OCI-LY7 (cell line): ENCODE results near the gene AGT. TPM values are rescaled to one million over a fixed set of nuclear protein-coding genes. Genes with fewer than 3 reads are reported as not detected.

Experiments used
- BruUV-seq: library from RNA; stranded (reverse); fragments of 400-500 nt; replicated peaks from 2 replicates; lab custom pipeline; 2021; lab: Mats Ljungman, UMichigan
- CTCF ChIA-PET: fragments of 300-600 bp; sonication (Branson Sonifier 250); formaldehyde crosslinking; loops from one replicate; lab custom pipeline; 2022; ENCODE audit warnings: antibody characterized with exemption; ENCODE audit not compliant: unreplicated experiment; lab: Charles Lee
- POLR2A ChIA-PET: fragments of 300-600 bp; sonication (Branson Sonifier 250); formaldehyde crosslinking; loops from one replicate; lab custom pipeline; 2022; ENCODE audit warnings: antibody characterized with exemption; lab: Charles Lee
- DNase-seq: peaks from one replicate; pipeline ENCODE4 v3.0.0-alpha.2; 2015; ENCODE audit warnings: low spot score
- H2AFZ ChIP-seq: fragments of 200-600 bp; sonication (generic), shearing (Covaris generic); 2 replicates; pipeline ENCODE4 v1.6.1; 2014; ENCODE audit warnings: mild to moderate bottlenecking, antibody characterized with exemption, low read length, moderate library complexity
- H3K27ac ChIP-seq: fragments of 200-600 bp; sonication (generic); 2 replicates; pipeline ENCODE4 v1.5.1; 2014; ENCODE audit warnings: mixed run types, low read depth, mild to moderate bottlenecking, moderate library complexity, low read length, inconsistent platforms; ENCODE audit not compliant: poor library complexity, severe bottlenecking
- H3K36me3 ChIP-seq: fragments of 200-600 bp; sonication (generic); 2 replicates; pipeline ENCODE4 v1.6.1; 2014; ENCODE audit warnings: mild to moderate bottlenecking, antibody characterized with exemption, low read length, moderate library complexity, mixed read lengths; ENCODE audit not compliant: insufficient read depth
- H3K4me1 ChIP-seq: fragments of 200-600 bp; sonication (generic); 2 replicates; pipeline ENCODE4 v1.5.1; 2014; ENCODE audit warnings: mild to moderate bottlenecking, low read length; ENCODE audit not compliant: insufficient read depth, poor library complexity, severe bottlenecking
- H3K4me2 ChIP-seq: fragments of 200-600 bp; sonication (generic); 2 replicates; pipeline ENCODE4 v1.6.1; 2014; ENCODE audit warnings: mild to moderate bottlenecking, low read length
- H3K4me3 ChIP-seq: fragments of 200-600 bp; sonication (generic); 2 replicates; pipeline ENCODE4 v1.5.1; 2014; ENCODE audit warnings: mild to moderate bottlenecking, low read depth, low read length; ENCODE audit not compliant: poor library complexity, severe bottlenecking
- H3K79me2 ChIP-seq: fragments of 200-600 bp; sonication (generic); 2 replicates; pipeline ENCODE4 v1.6.1; 2016; ENCODE audit warnings: low read depth, mild to moderate bottlenecking, low read length, moderate library complexity, mixed read lengths; ENCODE audit not compliant: insufficient read depth
- H3K9me2 ChIP-seq: fragments of 200-600 bp; sonication (generic); 2 replicates; pipeline ENCODE4 v1.6.1; 2016; ENCODE audit warnings: mild to moderate bottlenecking, low read length, mixed read lengths; ENCODE audit not compliant: insufficient read depth
- H3K9me3 ChIP-seq: fragments of 200-600 bp; sonication (generic); 2 replicates; pipeline ENCODE4 v1.6.1; 2014; ENCODE audit warnings: mild to moderate bottlenecking, mixed run types, low read length, mixed read lengths
- H4K20me1 ChIP-seq: fragments of 200-600 bp; sonication (generic); 2 replicates; pipeline ENCODE4 v1.6.1; 2014; ENCODE audit warnings: mild to moderate bottlenecking, antibody characterized with exemption, low read length, moderate library complexity, mixed read lengths; ENCODE audit not compliant: insufficient read depth
- CTCF ChIP-seq: fragments of 200-600 bp; sonication (generic); conservative IDR thresholded peaks from 2 replicates; pipeline ENCODE4 v1.5.1; 2014; ENCODE audit warnings: mild to moderate bottlenecking, antibody characterized with exemption, low read length, moderate library complexity, mixed read lengths
- EZH2phosphoT487 ChIP-seq: fragments of 200-600 bp; sonication (generic); IDR thresholded peaks from 2 replicates; pipeline ENCODE4 v1.6.1; 2018; ENCODE audit warnings: low read depth, borderline replicate concordance, mild to moderate bottlenecking, mixed run types, antibody characterized with exemption, low read length, moderate library complexity, mixed read lengths
- intact Hi-C: fragments of 100-400 bp; cut with micrococcal nuclease; formaldehyde crosslinking; loops from one replicate; pipeline ENCODE4 v1.10.0; 2022; ENCODE audit not compliant: unreplicated experiment
- total RNA-seq, 2 experiments: library from RNA; depleted of rRNA in 1 of 2; stranded (reverse); fragments of >200 nt in 1 of 2; shearing (Covaris generic) in 1 of 2; gene quantifications; 2 replicates each; pipeline ENCODE4 v1.2.3, GENCODE V29; 2014 to 2022

The AGT gene
- total RNA-seq, 2 experiments from 2014 or later: not detected

DNA sequence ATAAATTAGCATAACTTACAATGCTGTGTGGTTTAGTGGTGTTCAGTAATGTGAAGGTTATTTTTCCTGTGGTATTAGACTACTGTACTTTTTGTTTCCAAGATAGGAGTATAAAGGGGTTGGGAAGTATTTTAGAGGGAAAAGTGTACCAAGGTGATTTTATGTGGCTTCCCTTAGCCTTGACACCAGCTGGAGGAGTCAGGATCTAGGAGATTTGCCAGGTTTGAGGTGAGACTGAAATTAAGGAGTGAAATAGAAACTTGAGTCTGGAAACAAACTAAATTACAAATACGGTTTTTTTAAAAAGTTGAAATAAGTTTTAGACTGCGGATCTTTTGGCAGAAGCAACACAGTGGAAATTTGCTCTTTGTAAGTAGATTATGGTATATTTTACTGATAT, 39.3 kb downstream of the AGT start:
- no peak overlapping the region for H3K27ac ChIP-seq
- no peaks in the 10 kb centered on the region for H3K9me2 ChIP-seq
- H3K9me3 ChIP-seq: no peaks in the 10 kb centered on the region
- intact Hi-C loops: no loop called here
- H4K20me1 ChIP-seq: no peaks in the 10 kb centered on the region
- TF ChIP-seq CTCF (no peak), EZH2phosphoT487 (no peak)
- no peak overlapping the region for H2AFZ ChIP-seq
- H3K4me2 ChIP-seq: no peak overlapping the region
- no peak for DNase-seq
- ChIA-PET CTCF (no interaction called here), POLR2A (no interaction called here)
- H3K79me2 ChIP-seq: no peaks in the 10 kb centered on the region
- BruUV-seq: no TSS peak
- H3K4me3 ChIP-seq: no peak overlapping the region
- peaks cover 95% of the 10 kb centered on the region for H3K36me3 ChIP-seq
- H3K4me1 ChIP-seq: no peaks in the 10 kb centered on the region

GRCh38 chr1:230669543-230669942, 44.4 kb downstream of the AGT start:
- peaks cover 96% of the 10 kb centered on the region for H3K36me3 ChIP-seq
- intact Hi-C loops: no loop called here
- TF ChIP-seq EZH2phosphoT487 (no peak), CTCF (no peak)

DNA sequence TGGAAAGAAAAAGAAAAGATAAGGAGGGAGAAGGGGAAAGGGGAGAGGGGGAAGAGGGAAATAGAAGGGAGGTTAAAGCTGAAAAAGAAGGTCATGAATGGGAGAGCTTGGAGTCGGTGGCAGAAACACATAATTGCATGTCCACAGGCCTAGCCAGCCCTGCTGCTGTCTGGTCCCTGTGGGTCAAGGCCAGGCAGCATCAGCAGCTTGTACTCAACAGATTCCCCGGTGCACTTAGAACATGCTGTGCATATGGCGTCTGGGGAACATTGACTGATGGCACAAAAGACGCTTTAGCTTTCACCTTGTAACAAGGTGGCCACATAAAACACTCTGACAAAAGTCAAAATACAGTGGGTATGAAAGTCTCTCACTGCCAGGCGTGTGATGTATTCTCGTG, 45.7 kb downstream of the AGT start:
- Histone ChIP-seq H3K36me3 (peaks cover 95% of the 10 kb centered on the region), H3K9me3 (no peaks in the 10 kb centered on the region), H3K9me2 (no peaks in the 10 kb centered on the region), H3K79me2 (no peaks in the 10 kb centered on the region), H3K4me2 (no peak overlapping the region), H4K20me1 (no peaks in the 10 kb centered on the region), H3K27ac (no peak overlapping the region), H3K4me3 (no peak overlapping the region), H2AFZ (no peak overlapping the region), H3K4me1 (no peaks in the 10 kb centered on the region)
- intact Hi-C loops: no loop called here
- DNase-seq: no peak
- CTCF ChIA-PET: no interaction called here
- TF ChIP-seq EZH2phosphoT487 (no peak), CTCF (no peak)
- no TSS peak for BruUV-seq
- POLR2A ChIA-PET: interaction anchor here (0.6 kb wide), 1 partner anchor 742 kb away, joined by 3 read pairs; no protein-coding TSS in a partner anchor

More at GRCh38 chr1:230669543-230669942, 44.4 kb downstream of the AGT start:
- no peaks in the 10 kb centered on the region for H3K9me2 ChIP-seq
- H3K79me2 ChIP-seq: no peaks in the 10 kb centered on the region
- no peak overlapping the region for H3K4me3 ChIP-seq
- BruUV-seq: no TSS peak
- no peaks in the 10 kb centered on the region for H4K20me1 ChIP-seq
- H3K4me2 ChIP-seq: no peak overlapping the region
- no peaks in the 10 kb centered on the region for H3K9me3 ChIP-seq
- H3K4me1 ChIP-seq: no peaks in the 10 kb centered on the region
- no peak overlapping the region for H2AFZ ChIP-seq
- H3K27ac ChIP-seq: no peak overlapping the region
- ChIA-PET CTCF (no interaction called here), POLR2A (interaction anchor here (0.6 kb wide), 1 partner anchor 921 kb away, joined by 3 read pairs; no protein-coding TSS in a partner anchor)
- no peak for DNase-seq
